SKM-1 (cell line): ENCODE data around the gene P3R3URF.
A peak's percentile ranks its signal among the peaks of the same experiment; 100 is the strongest.
"Not testable (repeated sequence)": the region's sequence is repeated elsewhere in the genome, so short reads cannot be mapped to it uniquely, and the experiment has no call there.

Experiments
- DNase-seq: peaks from one replicate; lab custom pipeline; 2025; ENCODE audit not compliant: unreplicated experiment; lab: John Stamatoyannopoulos, UW

P3R3URF gene

DNA sequence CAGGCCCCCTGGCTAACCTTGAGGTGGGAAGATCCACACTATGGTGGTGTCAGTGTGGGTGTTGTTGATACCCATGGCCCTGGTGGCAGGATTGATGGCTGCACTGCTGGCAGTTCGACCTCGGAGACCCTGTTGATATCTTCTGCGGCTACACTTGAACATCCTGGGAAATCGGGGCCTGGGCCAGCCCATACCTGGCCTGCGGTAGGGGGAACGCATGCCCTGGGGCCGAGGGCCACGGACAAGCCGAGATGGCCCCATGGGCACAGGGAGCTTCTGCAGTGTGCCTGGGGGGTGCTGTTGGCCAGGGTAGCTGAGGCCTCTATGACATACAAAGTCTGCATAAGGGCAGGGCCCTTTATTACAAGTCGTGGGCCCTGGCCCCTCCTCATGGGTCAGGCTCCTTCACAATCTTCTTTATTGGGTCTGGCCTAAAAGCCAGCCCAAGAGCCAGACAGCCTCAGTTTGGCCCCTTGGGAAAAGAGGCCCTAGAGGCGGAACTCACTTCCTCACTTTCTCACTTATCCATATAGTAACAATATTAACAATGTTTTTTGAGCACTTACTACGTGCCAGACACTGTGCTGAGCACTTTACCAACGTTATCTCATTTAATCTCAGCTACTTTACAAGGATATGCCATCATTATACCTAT, at the start of gene P3R3URF:
Gene P3R3URF, minus strand, starts transcription at position 278 of the 655 bp plus-strand sequence. Its CDS starts 17 bp downstream, at position 261.
- no peak for DNase-seq

DNA sequence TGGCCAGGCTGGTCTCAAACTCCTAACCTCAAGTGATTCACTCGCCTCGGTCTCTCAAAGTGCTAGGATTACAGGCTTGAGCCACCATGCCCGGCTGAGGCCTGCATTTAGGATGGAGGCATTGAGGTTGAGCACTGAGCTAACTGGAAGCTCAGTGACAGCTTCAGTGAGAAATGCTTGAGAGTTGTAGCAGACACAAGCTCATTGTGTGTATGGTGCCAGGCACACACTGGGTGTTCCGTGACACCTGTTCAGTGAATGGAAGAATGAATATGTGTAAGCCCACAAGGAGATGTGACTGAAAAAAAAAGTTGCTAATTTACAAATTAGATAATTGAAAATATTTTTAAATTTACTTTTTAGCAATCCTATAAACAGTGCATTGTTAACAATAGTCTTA, 48.7 kb upstream of the P3R3URF start:
- no peak for DNase-seq

DNA sequence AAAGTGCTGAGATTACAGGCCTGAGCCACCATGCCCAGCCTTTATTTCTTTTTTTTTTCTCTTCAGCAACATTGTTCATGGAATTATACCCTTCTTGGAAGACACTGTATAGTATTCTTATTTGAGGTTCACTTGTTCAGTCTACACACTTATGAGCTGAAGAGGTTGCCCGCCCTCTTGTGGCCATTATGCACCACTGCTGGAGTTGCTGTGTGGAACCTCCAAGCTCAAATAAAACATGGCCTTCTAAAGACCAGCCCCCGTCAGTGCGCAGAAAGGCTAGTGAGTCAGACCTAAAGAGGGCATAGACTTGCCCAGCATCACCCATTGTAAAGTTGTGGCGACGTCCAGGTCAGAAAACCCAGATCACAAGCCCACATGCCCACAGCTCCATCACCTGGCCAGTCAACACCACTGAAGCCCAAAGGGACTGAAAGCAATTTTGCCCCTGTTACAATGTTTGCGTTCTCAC, 47.2 kb upstream of the P3R3URF start:
- DNase-seq: peak; percentile 53

DNA sequence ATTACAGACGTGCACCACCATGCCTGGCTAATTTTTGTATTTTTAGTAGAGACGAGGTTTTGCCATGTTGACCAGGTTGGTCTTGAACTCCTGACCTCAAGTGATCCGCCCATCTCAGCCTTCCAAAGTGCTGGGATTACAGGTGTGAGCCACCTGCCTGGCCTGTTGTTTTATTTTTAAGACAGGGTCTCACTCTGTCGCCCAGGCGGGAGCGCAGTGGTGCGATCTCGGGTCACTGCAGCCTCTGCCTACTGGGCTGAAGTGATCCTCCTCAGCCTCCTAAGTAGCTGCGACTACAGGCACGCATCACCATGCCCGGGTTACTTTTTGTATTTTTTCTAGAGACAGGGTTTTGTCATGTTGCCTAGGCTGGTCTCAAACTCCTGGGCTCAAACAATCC, 46.8 kb upstream of the P3R3URF start:
- not testable (repeated sequence) for DNase-seq

DNA sequence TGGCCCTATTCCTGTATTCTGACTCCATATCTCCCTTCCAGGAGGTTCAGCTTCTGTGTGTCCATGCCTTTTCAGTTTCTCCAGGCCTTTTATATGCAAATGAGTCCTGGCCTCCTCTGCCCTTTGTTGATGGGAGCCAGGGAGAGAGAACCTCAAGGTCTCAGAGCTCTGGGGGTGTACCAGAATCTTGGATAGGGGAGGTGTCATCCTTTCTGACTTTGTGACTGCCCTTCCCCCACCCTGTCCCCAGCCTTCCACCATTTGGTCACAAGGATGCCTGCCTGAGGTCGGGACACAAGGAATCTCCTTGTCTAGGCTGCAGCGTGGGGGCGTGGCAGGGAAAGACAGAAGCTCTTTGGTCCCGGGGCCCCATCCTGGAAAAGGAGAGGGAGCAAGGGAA, 45.5 kb upstream of the P3R3URF start:
- no peak for DNase-seq

DNA sequence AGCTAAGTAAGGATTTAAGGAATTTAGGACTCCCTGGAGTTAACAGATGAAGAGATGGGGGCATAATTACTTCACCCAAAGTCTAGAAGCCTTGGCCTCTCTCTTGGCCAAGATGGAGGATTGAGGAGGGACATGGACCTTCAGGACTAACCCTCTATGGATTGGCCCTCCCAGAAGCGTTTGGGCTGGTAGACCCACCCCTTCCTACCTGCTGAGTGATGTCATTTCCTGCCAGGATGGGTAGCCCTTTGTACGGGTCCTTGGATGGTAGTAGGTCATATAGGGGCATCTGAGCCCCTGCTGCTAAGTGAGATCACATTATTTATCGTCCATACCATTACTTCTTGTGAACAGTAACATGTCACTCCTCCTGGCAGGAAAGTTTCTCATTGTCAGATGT, 44.5 kb upstream of the P3R3URF start:
- no peak for DNase-seq

DNA sequence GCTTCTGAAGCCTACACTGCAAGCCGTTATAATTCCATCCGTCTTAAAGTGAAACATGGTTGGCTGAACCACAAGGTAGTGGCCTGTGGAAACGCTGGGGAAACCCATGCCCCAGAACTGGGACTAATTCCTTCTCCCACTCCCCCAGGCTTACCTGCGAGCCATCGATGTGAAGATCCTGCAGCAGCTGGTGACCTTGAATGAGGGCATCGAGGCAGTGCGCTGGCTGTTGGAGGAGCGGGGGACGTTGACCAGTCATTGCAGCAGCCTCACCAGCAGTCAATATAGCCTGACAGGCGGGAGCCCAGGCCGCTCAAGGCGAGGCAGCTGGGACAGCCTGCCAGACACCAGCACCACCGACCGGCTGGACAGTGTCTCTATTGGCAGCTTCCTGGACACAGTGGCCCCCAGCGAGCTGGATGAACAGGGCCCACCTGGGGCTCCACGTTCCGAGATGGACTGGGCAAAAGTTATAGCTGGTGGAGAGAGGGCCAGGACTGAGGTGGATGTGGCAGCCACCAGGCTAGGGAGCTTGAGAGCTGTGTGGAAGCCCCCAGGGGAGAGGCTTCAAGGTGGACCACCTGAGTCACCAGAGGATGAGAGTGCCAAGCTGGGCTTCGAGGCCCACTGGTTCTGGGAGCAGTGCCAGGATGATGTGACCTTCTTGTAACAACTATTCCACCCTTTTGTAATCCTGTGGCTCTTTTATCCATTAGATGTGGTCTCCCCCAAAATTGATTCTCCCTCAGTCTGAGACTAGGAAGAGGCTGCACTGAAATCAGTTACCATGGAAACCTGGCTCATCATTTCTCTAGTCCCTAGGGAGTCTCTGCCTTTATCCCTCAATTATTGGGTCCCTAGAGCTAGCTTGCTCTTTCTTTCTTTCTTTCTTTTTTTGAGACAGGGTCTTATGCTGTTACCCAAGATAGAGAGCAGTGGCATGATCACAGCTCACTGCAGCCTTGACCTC, 43.5 kb upstream of the P3R3URF start:
- no peak for DNase-seq

DNA sequence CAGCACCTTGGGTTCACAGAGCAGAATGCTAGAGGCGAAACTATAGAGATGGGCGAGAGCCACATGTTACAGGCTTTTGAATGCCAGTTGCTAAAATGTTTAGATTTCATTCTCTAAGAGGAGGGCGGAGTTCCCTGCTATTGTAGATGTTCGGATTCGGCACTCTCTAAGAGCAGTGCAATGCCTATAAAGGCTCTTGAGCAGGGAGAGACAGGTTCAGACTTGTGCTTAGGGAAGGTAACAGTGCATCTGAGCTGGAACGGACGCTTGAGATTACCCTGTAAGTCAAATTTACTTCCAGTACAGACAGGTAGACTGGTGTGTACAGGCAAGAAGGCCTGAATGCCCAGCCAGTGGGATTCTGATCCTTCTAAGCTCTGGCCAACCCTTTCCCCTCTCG, 42.2 kb upstream of the P3R3URF start:
- no peak for DNase-seq

DNA sequence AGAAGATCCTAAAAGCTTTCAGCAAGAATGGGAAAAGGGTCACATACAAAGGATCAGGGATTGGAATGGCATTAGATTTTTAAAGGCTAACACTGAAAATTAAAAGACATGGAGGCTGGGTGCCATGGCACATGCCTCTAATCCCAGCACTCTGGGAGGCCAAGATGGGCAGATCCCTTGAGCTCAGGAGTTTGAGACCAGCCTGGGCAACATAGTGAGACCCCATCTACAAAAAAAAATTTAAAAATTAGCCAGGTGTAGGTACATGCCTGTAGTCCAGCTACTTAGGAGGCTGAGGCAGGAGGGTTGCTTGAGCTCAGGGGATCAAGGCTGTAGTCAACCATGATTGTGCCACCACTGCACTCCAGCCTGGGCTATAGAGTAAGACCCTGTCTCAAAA, 39.2 kb upstream of the P3R3URF start:
- DNase-seq: no peak

DNA sequence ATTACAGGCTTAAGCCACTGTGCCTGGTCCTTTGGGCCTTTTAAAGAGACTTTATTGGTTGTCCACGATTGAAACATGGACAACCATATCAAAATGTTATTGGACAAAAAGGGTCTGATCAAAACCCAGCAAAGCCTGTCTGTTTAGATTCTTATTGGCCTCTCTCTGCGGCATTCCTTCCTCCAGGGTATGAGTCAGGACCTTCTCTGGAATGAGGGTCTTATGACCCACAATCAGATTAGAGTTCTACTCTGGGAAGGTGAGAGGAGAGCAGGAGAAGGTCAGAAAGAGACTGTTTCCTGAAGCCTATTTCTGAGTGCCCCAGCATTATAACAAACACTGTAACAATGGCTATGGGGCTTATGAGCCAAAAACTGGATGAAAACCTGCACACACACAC, 34.8 kb upstream of the P3R3URF start:
- no peak for DNase-seq

DNA sequence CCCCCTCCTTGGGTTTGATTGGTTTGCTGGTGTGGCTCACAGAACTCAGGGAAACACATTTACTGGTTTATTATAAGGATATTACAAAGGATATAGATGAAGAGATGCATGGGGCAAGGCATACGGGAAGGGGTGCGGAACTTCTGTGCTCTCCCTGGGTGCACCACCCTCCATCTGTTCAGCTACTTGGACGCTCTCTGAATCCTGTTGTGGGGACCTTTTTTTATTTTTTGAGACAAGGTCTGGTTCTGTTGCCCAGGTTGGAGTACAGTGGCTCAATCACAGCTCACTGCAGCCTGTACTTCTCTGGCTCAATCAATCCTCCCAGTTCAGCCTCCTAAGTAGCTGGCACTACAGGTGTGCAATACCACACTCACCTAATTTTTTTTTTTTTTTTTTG, 34.3 kb upstream of the P3R3URF start:
- DNase-seq: no peak

DNA sequence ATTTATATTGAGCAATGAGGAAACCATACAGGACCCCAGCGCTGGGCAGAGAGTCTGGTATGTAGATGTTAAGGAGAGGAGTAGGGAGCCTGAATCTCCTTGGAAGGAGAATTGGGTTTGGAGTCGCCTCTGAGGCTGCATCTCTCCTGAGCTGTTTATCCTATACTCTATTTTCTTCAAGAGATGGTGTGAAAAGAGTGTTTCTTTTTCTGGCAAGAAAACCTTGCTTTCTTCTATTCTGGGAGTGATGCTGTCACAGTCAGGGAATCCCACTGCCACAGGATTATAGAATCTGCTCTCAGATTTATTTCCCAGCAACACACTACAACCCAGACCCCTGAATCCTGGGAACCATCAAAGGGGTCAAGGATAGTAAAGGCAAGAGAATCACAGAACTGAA, 30.1 kb upstream of the P3R3URF start:
- no peak for DNase-seq

DNA sequence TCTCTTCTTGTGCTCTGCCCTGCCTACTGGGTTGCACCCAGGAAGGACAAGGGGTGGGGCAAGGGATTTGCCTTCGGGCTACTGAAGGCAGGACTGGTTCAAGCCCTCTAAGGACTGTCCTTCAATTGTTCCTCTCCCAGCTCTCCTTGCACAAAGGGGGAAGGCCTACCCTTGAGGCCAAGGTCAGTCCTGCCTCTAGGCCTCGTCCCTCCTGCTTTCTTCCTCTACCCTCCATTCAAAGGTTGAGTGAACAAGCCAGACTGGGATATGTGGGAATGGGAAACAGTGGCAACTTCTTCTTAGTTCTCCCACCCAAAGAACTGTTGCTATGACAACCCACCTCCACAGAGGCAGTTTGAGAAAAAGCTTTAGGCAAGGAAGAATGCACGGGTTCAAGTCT, 29.5 kb upstream of the P3R3URF start:
- DNase-seq: no peak

DNA sequence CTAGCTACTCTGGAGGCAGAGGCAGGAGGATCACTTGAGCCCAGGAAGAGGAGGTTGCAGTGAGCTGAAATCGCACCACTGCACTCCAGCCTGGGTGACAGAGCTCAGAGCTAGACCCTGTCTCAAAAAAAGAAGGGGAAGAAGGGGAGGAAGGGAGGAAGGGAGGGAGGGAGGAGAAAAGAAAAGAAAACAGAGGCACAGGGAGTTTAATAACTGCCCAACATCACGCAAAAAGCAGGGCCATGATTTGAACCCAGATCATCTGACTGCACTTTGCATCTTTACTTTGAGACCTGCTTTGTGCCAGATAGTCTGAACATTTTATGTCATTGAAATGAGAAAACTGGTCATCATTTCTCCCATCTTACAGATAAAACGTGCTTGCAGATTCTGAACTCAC, 28.9 kb upstream of the P3R3URF start:
- no peak for DNase-seq

DNA sequence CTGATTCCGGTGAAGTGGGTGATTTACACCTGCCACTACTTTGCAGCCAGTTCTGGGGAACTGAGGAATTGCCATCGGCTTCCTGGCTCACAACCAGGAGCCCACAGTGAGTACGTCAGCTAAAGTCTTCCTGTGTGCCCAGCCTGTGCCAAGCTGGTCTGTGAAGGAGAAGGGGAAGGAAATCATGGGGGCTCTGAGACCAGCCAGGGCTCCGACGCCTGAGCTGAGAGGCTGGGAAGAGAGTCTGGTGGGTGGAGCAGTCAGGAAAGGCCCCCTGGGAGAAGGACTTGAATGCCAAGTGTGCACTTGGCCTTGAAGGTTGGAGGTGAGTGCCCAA, 28.1 kb upstream of the P3R3URF start:
- DNase-seq: no peak

DNA sequence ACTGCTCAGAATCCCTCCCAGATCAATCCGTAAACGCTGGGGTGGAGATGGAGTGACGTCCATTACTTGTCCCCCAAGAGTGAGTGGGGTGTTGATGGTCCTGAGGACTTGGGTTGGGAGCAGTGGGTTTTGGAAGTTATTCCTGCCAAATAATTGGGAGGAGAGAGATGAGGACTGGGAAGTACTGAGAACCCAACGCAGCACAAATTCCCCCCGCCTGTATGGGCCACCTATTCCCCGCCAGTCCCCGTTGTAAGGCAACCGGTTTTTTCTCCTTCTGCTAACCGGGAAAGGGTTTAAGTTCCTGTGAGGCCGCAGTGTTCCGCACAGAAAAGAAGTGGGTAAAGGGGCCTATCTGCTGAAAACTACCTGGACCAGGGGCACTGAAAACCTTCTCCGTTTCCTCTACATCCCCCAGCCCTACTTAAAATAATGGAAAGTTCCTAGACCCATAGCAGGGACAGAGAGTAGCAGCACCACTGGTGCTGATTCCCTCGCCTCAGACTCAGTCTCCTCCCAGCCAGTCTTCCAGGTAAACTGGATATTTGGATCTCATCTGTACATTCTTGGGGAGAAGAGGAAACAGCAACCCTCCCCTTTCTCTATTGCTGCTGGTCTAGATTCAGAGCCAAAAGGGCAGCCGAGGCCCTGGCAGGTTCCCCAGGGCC, 27.6 kb upstream of the P3R3URF start:
- no peak for DNase-seq

DNA sequence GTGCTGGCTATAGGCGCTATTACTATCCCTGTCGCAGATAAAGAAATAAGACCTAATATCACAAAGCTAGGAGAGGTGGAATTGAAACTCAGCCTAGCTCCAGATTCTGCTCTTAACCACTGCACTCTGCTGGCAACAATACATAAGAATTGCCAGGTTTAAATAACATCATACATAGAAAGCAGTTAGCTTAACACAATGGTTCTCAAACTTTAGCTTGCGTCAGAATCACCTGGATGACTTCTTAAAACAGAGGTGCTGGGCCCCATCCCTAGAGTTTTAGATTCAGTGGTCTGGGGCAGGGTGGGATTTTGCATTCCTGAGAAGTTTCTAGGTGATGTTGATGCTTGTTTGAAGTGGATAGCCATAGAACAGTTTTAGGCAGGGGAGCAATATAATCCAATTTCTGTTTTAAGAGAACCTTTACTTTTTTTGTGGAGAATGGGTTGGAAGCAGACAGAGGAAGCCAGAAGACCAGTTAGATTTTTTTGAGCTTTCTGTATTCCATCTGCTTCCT, 23.0 kb upstream of the P3R3URF start:
- DNase-seq: no peak

DNA sequence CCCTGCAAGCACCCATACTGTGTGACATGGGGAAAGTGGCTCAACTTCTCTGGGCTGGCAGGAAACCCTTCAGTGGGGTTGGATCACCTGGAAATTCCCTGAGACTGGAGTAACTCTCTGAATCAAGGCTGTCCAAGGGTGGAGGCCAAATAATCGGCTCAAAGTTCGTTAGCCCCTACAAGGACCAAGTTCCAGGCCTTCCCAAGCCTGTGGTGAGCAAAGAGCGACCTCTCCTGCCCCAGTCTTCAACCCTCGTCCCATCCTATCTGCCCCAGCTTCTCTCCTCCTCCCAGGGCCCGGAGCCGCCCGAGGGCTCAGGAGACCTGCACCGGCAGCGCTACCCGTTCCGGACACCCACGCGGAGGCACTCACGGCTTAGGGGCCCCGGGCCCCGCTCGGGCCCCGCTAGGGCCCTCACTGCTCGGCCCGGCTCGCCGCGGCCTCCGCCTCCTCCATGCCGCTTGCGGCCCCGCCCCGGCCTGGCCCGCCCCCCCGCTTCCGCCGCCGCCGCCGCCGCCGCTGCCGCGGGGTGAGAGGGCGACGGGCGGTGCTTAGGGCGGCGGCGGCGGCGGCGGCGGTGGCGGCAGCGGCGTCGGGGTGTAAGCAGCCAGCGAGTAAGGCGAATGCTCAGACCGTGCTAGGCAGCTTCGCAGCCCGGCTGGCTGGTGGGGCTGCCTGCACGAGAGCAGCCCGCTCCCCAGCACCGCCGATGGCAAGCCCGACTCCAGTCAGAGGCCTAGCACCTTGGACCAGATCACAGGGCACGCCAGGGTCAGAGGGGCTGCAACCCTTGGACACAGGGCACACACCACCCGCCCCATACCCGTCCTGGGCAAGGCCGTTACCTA, 21.9 kb upstream of the P3R3URF start, which contains the start of gene POMGNT1:
Gene POMGNT1, minus strand, starts transcription at position 471 of the 848 bp plus-strand sequence. CDS start 613 bp downstream, outside the sequence.
- DNase-seq: no peak

DNA sequence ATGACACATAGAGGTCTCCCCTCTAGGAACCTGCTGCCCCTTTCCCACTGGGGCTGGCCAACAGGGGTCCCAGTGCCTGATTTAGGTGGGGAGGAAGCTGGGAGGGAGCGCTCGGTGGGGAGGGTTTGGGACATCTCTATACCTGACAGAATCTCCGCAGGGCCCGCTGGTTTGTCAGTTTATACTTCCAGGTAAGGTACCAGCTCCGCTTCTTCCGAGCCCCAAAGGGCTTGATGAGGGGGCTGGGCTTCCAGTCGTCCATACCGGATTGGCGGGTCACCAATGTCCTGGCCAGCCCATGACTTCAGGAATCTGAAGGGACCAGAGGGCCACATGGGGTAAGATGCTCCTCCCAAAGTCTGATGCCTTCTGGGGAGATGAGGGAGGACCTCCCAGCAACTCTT, 21.3 kb upstream of the P3R3URF start:
- DNase-seq: no peak

DNA sequence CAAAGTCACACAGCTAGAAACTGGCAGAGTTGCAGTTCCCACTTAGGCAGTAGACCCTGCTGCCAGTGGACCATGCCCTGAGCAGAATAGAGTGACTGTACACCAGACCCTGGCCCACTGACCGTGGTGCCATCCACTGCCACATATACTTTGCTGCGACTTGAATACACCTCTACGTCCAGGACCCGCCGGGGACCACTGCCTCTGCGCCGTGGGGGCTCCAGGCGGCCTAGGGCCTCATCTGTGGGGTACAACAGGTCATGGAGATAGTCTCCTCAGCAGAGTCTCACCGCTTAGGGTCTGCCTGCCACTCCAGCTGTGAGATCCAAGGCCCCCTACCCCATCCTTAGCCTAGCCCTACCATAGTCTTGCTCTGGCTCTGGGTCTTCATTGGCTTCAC, 20.3 kb upstream of the P3R3URF start:
- no peak for DNase-seq
